Ovary (tissue), 9 donors: Measurements from ENCODE around the gene RHCG. TPM values are rescaled to one million over a fixed set of nuclear protein-coding genes. Genes with fewer than 3 reads are reported as not detected.

Source experiments
- DNase-seq, 5 donors: peaks; one replicate each; pipeline ENCODE4 v3.0.0-alpha.2; 2019 to 2020
- H3K27ac ChIP-seq, 2 donors: fragments of 200-600 bp; one replicate each; pipeline versions ENCODE4 v1.5.1 to v1.8.0; 2019 to 2022
- H3K27me3 ChIP-seq: fragments of 200-600 bp; one replicate; pipeline ENCODE4 v1.8.0; 2022
- H3K36me3 ChIP-seq: fragments of 200-600 bp; sonication (generic); one replicate; pipeline ENCODE4 v1.5.1; 2019
- H3K4me1 ChIP-seq: one replicate; pipeline ENCODE4 v1.8.1; 2013; ENCODE audit warnings: mild to moderate bottlenecking, moderate library complexity; ENCODE audit not compliant: insufficient read depth
- H3K4me3 ChIP-seq: fragments of 200-600 bp; sonication (generic); one replicate; pipeline ENCODE4 v1.5.1; 2017
- H3K9me3 ChIP-seq, 2 donors: fragments of 200-600 bp in 1 of 2; sonication (generic) in 1 of 2; one replicate each; pipeline versions ENCODE4 v1.5.1 to v1.8.1; 2013 to 2019; ENCODE audit warnings: mild to moderate bottlenecking in 1 of 2, moderate library complexity in 1 of 2
- EP300 ChIP-seq: sonication (generic); formaldehyde crosslinking; IDR thresholded peaks from one replicate; pipeline ENCODE4 v1.6.1; 2017; ENCODE audit warnings: antibody characterized with exemption
- POLR2A ChIP-seq: fragments of 450-650 bp; IDR thresholded peaks from one replicate; pipeline ENCODE4 v1.6.1; 2017; ENCODE audit warnings: antibody characterized with exemption, mild to moderate bottlenecking, moderate library complexity
- WGBS, 3 donors: extraction: QIAGEN DNeasy Blood & Tissue Kit in 1 of 3; methylation state at CpG; one replicate each; pipeline versions ENCODE4 v1.1.5 to v1.1.7; 2013 to 2017; 5-methylcytosine and 5-hydroxymethylcytosine counted together
- intact Hi-C, 4 donors: fragments of 100-400 bp; cut with DNase I; formaldehyde crosslinking; loops; one replicate each; pipeline versions ENCODE4 v1.11.0 to v1.15.1; 2022 to 2023
- polyA plus RNA-seq, 2 donors: library from polyadenylated mRNA; stranded (reverse); fragments of 200-250 nt in 1 of 2; fragments of 350-450 nt in 1 of 2; fragmentation: Illumina TruSeq in 1 of 2; extraction: RNeasy Lipid Tissue Mini Kit (QIAGEN cat#74804) in 1 of 2; gene quantifications; one replicate each; pipeline ENCODE4 v1.2.3, GENCODE V29; 2013 to 2014
- total RNA-seq, 7 donors: library from RNA; depleted of rRNA in 2 of 7; stranded (reverse); fragments of >200 nt in 2 of 7; fragmentation: NEBNext Ultra II Directional in 3 of 7; extraction: Animal tissue kit (Norgen Biotek cat#: 25700) in 3 of 7; gene quantifications; one replicate each; pipeline versions ENCODE4 v1.1.0 to v1.2.4, GENCODE V29; 2016 to 2023
- TF ChIP-seq, protein P1 (sequence below), 3 donors: fragments of 450-650 bp in 2 of 3; fragments of 200-600 bp in 1 of 3; IDR thresholded peaks; one replicate each; pipeline versions ENCODE4 v1.5.1 to v1.8.0; 2016 to 2022; ENCODE audit warnings: antibody characterized with exemption in 3 of 3, mild to moderate bottlenecking in 1 of 3
- donor health status: DM: no; HTN: no; CAD: no; lungs with moderate emphysema.
- donor health status: DM: no; HTN: no; CAD: no.
- donor health status: Bipolar disorder and iron deficiency.
- donor health status: DM: yes; HTN: yes; CAD: no.
- donor health status: DM: no; HTN: no; CAD: no.
- donor health status: DM: yes; HTN: yes; CAD: no.

The RHCG gene
- total and polyA plus RNA-seq, 9 donors, result 0.23 to 0.67 TPM; not detected in 7

GRCh38 chr15:89489376-89489775 lies 7.0 kb downstream of the RHCG start:
- Histone ChIP-seq H3K9me3 (no peaks in the 10 kb centered on the region), H3K4me3 (no peak overlapping the region), H3K36me3 (no peaks in the 10 kb centered on the region), H3K4me1 (no peaks in the 10 kb centered on the region), H3K27ac (no peak overlapping the region), H3K27me3 (no peaks in the 10 kb centered on the region)
- intact Hi-C loops, result no loop called here
- 37 to 56% (median 45%) methylated on average over 4 of the region's 4 CpGs for WGBS, 3 donors
- DNase-seq, result no peak
- TF ChIP-seq POLR2A, result no peak
- TF ChIP-seq, protein P1, sequence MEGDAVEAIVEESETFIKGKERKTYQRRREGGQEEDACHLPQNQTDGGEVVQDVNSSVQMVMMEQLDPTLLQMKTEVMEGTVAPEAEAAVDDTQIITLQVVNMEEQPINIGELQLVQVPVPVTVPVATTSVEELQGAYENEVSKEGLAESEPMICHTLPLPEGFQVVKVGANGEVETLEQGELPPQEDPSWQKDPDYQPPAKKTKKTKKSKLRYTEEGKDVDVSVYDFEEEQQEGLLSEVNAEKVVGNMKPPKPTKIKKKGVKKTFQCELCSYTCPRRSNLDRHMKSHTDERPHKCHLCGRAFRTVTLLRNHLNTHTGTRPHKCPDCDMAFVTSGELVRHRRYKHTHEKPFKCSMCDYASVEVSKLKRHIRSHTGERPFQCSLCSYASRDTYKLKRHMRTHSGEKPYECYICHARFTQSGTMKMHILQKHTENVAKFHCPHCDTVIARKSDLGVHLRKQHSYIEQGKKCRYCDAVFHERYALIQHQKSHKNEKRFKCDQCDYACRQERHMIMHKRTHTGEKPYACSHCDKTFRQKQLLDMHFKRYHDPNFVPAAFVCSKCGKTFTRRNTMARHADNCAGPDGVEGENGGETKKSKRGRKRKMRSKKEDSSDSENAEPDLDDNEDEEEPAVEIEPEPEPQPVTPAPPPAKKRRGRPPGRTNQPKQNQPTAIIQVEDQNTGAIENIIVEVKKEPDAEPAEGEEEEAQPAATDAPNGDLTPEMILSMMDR (IDR thresholded peaks at IDR 0.05), result no peak
- no peak for TF ChIP-seq EP300

DNA sequence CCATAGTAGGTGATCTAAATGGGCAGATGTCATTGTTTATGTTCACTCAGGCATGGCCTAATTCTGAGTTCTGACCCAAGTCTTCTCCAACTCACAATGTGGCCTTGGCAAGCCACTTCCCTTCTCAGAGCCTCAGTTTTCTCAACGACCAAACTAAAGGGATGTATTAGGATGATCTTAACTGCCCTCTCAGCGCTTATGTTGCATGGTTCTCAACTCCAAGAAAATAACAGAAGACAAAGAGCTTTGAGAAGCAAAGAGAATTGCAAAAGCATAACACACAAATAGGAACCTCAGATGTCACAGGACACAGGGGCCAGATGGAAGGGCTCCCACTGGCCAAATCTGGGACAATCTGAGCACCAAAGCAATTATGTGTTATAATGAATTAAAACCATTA lies 8.6 kb downstream of the RHCG start:
- WGBS, 3 donors, result 58 to 70% (median 65%) methylated on average over 2 of the region's 2 CpGs
- Histone ChIP-seq H3K36me3 (no peaks in the 10 kb centered on the region), H3K4me3 (no peak overlapping the region), H3K27me3 (no peaks in the 10 kb centered on the region), H3K4me1 (no peaks in the 10 kb centered on the region), H3K27ac (no peak overlapping the region), H3K9me3 (no peaks in the 10 kb centered on the region)
- TF ChIP-seq POLR2A (no peak), EP300 (no peak)
- TF ChIP-seq, protein P1 (IDR thresholded peaks at IDR 0.05), result no peak
- DNase-seq, result no peak
- intact Hi-C loops, result no loop called here

DNA sequence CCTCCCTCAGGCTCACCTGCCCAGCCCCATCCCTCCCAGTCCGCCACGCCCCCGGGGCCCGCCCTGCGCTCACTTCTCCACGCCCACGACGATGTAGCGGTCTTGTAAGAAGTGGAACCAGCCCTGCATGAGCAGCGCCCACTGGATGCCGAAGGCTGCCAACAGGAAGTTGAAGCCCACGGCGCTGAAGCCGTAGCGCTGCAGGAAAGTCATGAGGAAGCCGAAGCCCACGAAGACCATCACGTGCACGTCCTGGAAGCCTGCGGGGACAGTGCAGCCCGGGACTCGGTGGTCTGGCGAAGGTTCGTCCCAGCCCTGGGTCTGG lies 9.7 kb downstream of the RHCG start:
- DNase-seq, result no peak
- intact Hi-C loops, result no loop called here
- Histone ChIP-seq H3K27me3 (no peaks in the 10 kb centered on the region), H3K4me3 (no peak overlapping the region), H3K4me1 (no peaks in the 10 kb centered on the region), H3K36me3 (no peaks in the 10 kb centered on the region), H3K9me3 (no peaks in the 10 kb centered on the region), H3K27ac (no peak overlapping the region)
- TF ChIP-seq, protein P1 (IDR thresholded peaks at IDR 0.05), result no peak
- TF ChIP-seq POLR2A (no peak), EP300 (no peak)
- WGBS, 3 donors, result 12 to 18% (median 14%) methylated on average over 24 of the region's 24 CpGs

- TF ChIP-seq, protein P1 (IDR thresholded peaks at IDR 0.05), result no peak
- TF ChIP-seq POLR2A, result no peak
- TF ChIP-seq EP300, result no peak
- 61 to 65% (median 65%) methylated on average over 6 of the region's 6 CpGs for WGBS, 3 donors
- Histone ChIP-seq H3K4me1 (no peaks in the 10 kb centered on the region), H3K27me3 (no peaks in the 10 kb centered on the region), H3K36me3 (no peaks in the 10 kb centered on the region), H3K9me3 (no peaks in the 10 kb centered on the region), H3K27ac (no peak overlapping the region), H3K4me3 (no peak overlapping the region)
- no peak for DNase-seq
- intact Hi-C loops, result no loop called here
These were observed 13.3 kb downstream of the RHCG start for GRCh38 chr15:89483079-89483478.

DNA sequence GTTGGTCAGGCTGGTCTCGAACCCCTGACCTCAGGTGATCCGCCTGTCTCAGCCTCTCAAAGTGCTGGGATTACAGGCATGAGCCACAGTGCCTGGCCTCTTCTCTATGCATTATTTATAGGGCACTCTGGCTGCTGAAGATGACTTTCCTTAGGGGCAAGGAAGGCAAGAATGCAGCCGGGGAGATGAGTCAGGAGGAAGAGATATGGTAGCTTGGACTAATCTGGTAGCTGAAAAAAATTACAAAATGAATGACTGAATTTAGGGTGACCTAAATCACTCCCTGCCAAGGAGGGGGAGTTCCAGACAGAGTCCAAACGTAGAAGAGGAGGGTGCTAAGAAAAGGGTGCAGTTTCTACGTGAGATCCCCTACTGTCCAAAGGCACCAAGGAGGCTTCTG lies 14.2 kb downstream of the RHCG start:
- Histone ChIP-seq H3K27me3 (no peaks in the 10 kb centered on the region), H3K9me3 (no peaks in the 10 kb centered on the region), H3K4me3 (no peak overlapping the region), H3K27ac (no peak overlapping the region), H3K4me1 (no peaks in the 10 kb centered on the region), H3K36me3 (no peaks in the 10 kb centered on the region)
- WGBS, 3 donors, result 53 to 65% (median 61%) methylated on average over 5 of the region's 5 CpGs
- TF ChIP-seq, protein P1 (IDR thresholded peaks at IDR 0.05), result no peak
- TF ChIP-seq EP300 (no peak), POLR2A (no peak)
- no peak for DNase-seq
- intact Hi-C loops, result no loop called here
